Psoas muscle (tissue), 8 donors: ENCODE results near the gene USP24. TPM values are rescaled to one million over a fixed set of nuclear protein-coding genes. Genes with fewer than 3 reads are reported as not detected.
A peak's percentile ranks its signal among the peaks of the same experiment; 100 is the strongest.

Experiments used
- ATAC-seq, 4 donors: fragments of 200-7000 bp; cut with Tn5 transposase; one replicate each; pipeline ENCODE4 v1.9.1; 2020; ENCODE audit warnings: moderate library complexity in 3 of 4, mild to moderate bottlenecking in 2 of 4
- DNase-seq, 2 donors: peaks; one replicate each; pipeline ENCODE4 v3.0.0-alpha.2; 2020
- H3K27ac ChIP-seq: fragments of 200-600 bp; one replicate; pipeline ENCODE4 v1.8.0; 2022
- H3K27me3 ChIP-seq, 3 donors: fragments of 200-600 bp in 1 of 3; one replicate each; pipeline versions ENCODE4 v1.6.1 to v1.8.0; 2013 to 2022; ENCODE audit warnings: low read length in 2 of 3, mild to moderate bottlenecking in 2 of 3, moderate library complexity in 1 of 3; ENCODE audit not compliant: insufficient read depth in 3 of 3
- H3K36me3 ChIP-seq, 2 donors: fragments of 200-600 bp in 1 of 2; one replicate each; pipeline versions ENCODE4 v1.6.1 to v1.8.0; 2013 to 2022; ENCODE audit warnings: low read depth in 1 of 2, mild to moderate bottlenecking in 1 of 2, moderate library complexity in 1 of 2; ENCODE audit not compliant: insufficient read depth in 1 of 2
- H3K4me1 ChIP-seq: fragments of 200-600 bp; one replicate; pipeline ENCODE4 v1.8.0; 2022
- H3K4me3 ChIP-seq: fragments of 200-600 bp; one replicate; pipeline ENCODE4 v1.8.0; 2022; ENCODE audit warnings: mild to moderate bottlenecking
- H3K9me3 ChIP-seq: fragments of 200-600 bp; one replicate; pipeline ENCODE4 v1.8.0; 2022
- WGBS, 3 donors: extraction: QIAGEN DNeasy Blood & Tissue Kit; methylation state at CpG; one replicate each; pipeline versions ENCODE4 v1.1.6 to v1.1.7; 2013; 5-methylcytosine and 5-hydroxymethylcytosine counted together
- intact Hi-C, 2 donors: fragments of 100-400 bp; cut with DNase I; formaldehyde crosslinking; loops; one replicate each; pipeline versions ENCODE4 v1.11.0 to v1.14.2; 2022
- polyA plus RNA-seq, 3 donors: library from polyadenylated mRNA; stranded (reverse); fragments of 200-250 nt; gene quantifications; one replicate each; pipeline ENCODE4 v1.2.3, GENCODE V29; 2013
- total RNA-seq, 4 donors: library from RNA; stranded (reverse); fragmentation: NEBNext Ultra II Directional in 2 of 4; extraction: Animal tissue kit (Norgen Biotek cat#: 25700) in 2 of 4; gene quantifications; one replicate each; pipeline versions ENCODE4 v1.2.1 to v1.2.4, GENCODE V29; 2021 to 2023
- TF ChIP-seq, protein P1 (sequence below): fragments of 200-600 bp; IDR thresholded peaks from one replicate; pipeline ENCODE4 v1.8.0; 2022; ENCODE audit warnings: antibody characterized with exemption
- donor health status: healthy with polysubstance abuse.
- donor health status: DM: no; HTN: no; CAD: no; lungs with moderate emphysema.
- donor health status: Bipolar disorder and iron deficiency.
- donor health status: healthy.
- donor health status: DM: yes; HTN: yes; CAD: no.
- donor health status: DM: no; HTN: no; CAD: no.
- donor health status: DM: no; HTN: no; CAD: no.
- donor health status: DM: yes; HTN: yes; CAD: no.

Gene USP24
- total and polyA plus RNA-seq, 7 donors = 14.6 to 67.9 (median 53.2) TPM

DNA sequence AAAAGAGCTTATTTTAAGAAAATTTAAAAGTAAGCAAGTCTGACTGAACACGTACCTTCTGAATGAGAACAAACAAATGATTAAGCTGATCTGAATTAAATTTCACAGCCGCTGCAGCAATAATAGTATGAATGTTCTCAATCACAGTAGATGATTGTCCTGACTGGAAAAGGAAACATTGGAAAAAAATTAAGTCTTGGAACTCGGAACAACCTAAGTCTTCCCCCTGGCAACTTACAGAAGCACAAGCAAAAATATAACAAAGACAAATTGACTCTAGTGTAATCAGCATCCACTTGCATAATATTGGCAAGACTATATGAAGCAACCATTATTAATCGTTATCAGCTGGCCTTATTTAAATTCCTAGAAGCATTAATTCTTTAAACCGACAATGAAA lies 60.5 kb downstream of the USP24 start:
- H3K4me3 ChIP-seq = no peak overlapping the region
- H3K27me3 ChIP-seq = no peaks in the 10 kb centered on the region
- peaks cover 20% of the 10 kb centered on the region for H3K4me1 ChIP-seq
- H3K9me3 ChIP-seq = no peaks in the 10 kb centered on the region
- DNase-seq (no peak), ATAC-seq (no peak)
- TF ChIP-seq, protein P1, sequence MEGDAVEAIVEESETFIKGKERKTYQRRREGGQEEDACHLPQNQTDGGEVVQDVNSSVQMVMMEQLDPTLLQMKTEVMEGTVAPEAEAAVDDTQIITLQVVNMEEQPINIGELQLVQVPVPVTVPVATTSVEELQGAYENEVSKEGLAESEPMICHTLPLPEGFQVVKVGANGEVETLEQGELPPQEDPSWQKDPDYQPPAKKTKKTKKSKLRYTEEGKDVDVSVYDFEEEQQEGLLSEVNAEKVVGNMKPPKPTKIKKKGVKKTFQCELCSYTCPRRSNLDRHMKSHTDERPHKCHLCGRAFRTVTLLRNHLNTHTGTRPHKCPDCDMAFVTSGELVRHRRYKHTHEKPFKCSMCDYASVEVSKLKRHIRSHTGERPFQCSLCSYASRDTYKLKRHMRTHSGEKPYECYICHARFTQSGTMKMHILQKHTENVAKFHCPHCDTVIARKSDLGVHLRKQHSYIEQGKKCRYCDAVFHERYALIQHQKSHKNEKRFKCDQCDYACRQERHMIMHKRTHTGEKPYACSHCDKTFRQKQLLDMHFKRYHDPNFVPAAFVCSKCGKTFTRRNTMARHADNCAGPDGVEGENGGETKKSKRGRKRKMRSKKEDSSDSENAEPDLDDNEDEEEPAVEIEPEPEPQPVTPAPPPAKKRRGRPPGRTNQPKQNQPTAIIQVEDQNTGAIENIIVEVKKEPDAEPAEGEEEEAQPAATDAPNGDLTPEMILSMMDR = no peak
- peaks cover 5 to 97% of the 10 kb centered on the region in 2 donors for H3K36me3 ChIP-seq
- WGBS, 3 donors = 89 to 92% (median 89%) methylated on average over 5 of the region's 5 CpGs
- intact Hi-C loops = loop anchor here in 1 of 2 donors (10.0 kb wide), 1 partner anchor 60 kb away; the partner anchor contains the start of gene USP24
- no peak overlapping the region for H3K27ac ChIP-seq

DNA sequence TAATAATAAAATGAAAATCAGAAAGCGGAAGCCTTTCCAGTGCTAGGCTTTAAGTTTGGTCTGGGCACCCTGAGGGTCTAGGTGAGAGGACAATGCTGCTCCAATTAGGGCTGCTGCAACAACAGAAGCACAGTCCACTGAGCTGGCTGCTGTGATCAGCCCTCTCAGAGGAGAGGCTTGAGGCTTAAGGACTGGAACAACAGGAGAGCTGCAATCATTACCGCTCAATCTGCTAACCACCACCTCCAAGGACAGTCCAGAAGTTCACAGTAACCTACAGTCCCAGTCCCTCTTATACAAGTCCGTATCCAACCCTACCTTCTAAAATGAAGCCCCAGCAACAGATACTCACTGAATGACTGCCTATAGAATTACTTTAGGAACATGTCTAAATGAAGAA lies 62.1 kb downstream of the USP24 start:
- no peaks in the 10 kb centered on the region for H3K9me3 ChIP-seq
- WGBS, 3 donors = 96 to 99% (median 98%) methylated on average over 3 of the region's 3 CpGs
- peaks cover 5 to 97% of the 10 kb centered on the region in 2 donors for H3K36me3 ChIP-seq
- ATAC-seq = no peak
- no peak for DNase-seq
- intact Hi-C loops = loop anchor here in 1 of 2 donors (10.0 kb wide), 1 partner anchor 62 kb away; the partner anchor contains the start of gene USP24
- H3K27ac ChIP-seq = no peak overlapping the region
- H3K4me3 ChIP-seq = no peak overlapping the region
- TF ChIP-seq, protein P1 = no peak
- H3K4me1 ChIP-seq = peaks cover 20% of the 10 kb centered on the region
- no peaks in the 10 kb centered on the region for H3K27me3 ChIP-seq

DNA sequence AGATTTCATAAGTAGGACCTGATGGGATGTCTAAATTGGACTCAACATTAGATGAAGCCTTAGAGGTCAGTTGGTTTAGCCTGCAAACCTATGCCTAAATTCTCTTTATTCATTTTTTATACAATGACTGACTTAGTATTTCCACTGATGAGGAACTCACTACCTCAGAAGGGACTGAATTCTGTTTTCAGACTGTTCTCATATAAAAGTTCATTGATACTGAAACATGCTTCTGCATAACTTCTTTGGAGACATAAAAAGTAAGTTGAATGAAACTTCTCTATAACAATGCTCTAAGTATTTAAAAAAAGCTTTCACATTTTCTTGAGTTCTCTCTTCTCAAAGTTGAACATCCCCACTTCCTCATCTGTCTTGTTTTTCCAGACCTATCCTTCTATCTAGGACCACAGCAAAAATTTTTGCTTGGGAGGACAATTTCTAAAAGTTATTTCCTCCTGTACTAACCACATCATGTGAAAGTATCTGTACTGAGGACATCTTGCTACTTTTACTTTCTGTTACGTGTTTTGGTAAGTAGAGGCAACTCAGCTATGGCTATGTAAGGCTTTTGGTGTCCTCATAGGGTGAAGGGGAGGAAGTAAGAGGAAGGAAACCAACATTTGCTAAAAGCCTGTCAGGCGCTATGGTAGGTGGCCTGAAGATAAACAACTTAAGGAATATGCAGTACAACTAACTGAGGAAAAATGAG lies 64.1 kb downstream of the USP24 start:
- TF ChIP-seq, protein P1 = no peak
- Histone ChIP-seq H3K4me1 (peaks cover 20% of the 10 kb centered on the region), H3K27ac (no peak overlapping the region), H3K9me3 (no peaks in the 10 kb centered on the region), H3K27me3 (no peaks in the 10 kb centered on the region), H3K4me3 (no peak overlapping the region), H3K36me3 (peaks cover 2 to 97% of the 10 kb centered on the region in 2 donors)
- ATAC-seq (peak in 1 of 4 donors; percentile 41), DNase-seq (no peak)
- intact Hi-C loops = loop anchor here (2.0 to 10.0 kb wide), 2 partner anchors 16 to 64 kb away; partner anchors contain the start of gene USP24 (in 1 of the 2)
- 86 to 88% (median 87%) methylated on average over 2 of the region's 2 CpGs for WGBS, 3 donors

DNA sequence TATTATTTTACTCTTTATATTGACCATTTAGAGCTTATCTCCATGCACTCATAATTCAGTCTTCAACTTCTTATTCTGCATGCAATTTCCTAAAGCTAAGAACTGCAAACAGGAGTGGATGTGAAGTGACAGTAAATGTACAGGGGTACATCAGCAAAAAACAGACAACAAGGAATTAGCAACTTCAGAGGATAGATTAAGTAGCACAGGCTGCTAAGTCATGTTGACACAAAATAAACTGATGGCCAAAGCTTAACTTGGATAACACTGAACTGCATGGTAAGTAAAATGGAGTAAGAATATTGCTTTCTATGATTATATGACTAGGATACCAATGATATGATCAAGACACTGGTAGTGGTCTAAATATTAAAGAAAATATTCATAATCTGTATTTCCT lies 66.5 kb downstream of the USP24 start:
- no peaks in the 10 kb centered on the region for H3K9me3 ChIP-seq
- no peak overlapping the region for H3K27ac ChIP-seq
- DNase-seq = no peak
- intact Hi-C loops = no loop called here
- ATAC-seq = no peak
- no peaks in the 10 kb centered on the region for H3K27me3 ChIP-seq
- H3K36me3 ChIP-seq = peaks cover 2 to 97% of the 10 kb centered on the region in 2 donors
- TF ChIP-seq, protein P1 = no peak
- no peak overlapping the region for H3K4me3 ChIP-seq
- peaks cover 20% of the 10 kb centered on the region for H3K4me1 ChIP-seq
